ENCODE measurements around the gene MYRFL.

Gene MYRFL

GRCh38 chr12:69984241-69984640 is 159.2 kb downstream of the MYRFL start:
- no peak overlapping the region for H3K4me3 ChIP-seq (replicated peaks in 1 of 2; ENCODE audit: low read depth in 2 of 2, low read length in 2 of 2)
- no peak for TF ChIP-seq CTCF (IDR thresholded peaks at IDR 0.05; ENCODE audit: low read depth, low read length)
- DNase-seq (ENCODE audit: low read depth in 2 of 2), result no peak

- no peak for DNase-seq (ENCODE audit: low read depth in 2 of 2)
- peak; percentile 48 for TF ChIP-seq CTCF (IDR thresholded peaks at IDR 0.05; ENCODE audit: low read depth, low read length)
- no peak overlapping the region for H3K4me3 ChIP-seq (replicated peaks in 1 of 2; ENCODE audit: low read depth in 2 of 2, low read length in 2 of 2)
Measured at GRCh38 chr12:69985656-69986055, 160.6 kb downstream of the MYRFL start.

DNA sequence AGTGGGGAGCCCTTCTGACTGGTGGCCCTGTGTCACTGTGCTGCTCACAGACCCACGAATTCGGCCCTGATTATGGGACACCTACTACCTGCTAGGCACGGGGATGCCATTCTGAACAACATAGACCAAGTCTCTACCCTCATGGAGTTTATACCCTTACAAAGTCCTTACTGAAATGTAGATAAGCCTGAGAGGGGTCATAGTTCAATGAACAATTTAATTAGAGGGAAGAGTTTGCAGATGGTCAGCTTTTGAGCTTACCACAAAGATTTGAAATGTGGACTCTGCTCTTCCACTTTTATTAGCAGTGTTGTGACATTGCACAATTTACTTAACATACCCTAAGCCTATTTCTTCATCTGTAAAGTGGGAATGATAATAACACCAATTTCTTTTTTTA is 161.1 kb downstream of the MYRFL start:
- TF ChIP-seq CTCF (IDR thresholded peaks at IDR 0.05; ENCODE audit: low read depth, low read length), result no peak
- no peak overlapping the region for H3K4me3 ChIP-seq (replicated peaks in 1 of 2; ENCODE audit: low read depth in 2 of 2, low read length in 2 of 2)
- no peak for DNase-seq (ENCODE audit: low read depth in 2 of 2)

DNA sequence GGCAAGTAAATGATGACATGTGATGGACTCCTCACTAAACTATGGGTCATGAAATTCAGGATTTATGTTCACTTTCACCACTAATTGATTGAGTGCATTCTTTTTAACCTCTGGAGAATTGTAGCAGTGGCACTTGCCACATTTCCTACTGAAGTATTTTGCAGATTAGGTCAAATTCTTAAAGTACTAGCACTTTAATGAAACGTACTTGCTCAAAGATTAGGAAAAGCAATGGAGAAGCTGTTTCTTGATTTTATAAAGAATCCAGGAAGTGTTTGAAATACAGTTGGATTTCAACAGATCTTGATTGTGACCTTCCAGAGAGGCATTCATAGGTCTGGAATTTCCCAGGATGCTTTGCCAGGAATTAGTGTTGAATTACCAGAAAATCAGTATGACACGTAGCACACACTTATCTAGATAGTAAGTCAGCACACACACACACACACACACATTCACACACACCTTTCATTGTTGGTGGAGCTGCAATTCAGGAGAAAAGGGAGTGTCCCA is 162.6 kb downstream of the MYRFL start:
- TF ChIP-seq CTCF (IDR thresholded peaks at IDR 0.05; ENCODE audit: low read depth, low read length), result no peak
- no peak overlapping the region for H3K4me3 ChIP-seq (replicated peaks in 1 of 2; ENCODE audit: low read depth in 2 of 2, low read length in 2 of 2)
- peak; percentile 96 to 98 for DNase-seq (ENCODE audit: low read depth in 2 of 2)

GRCh38 chr12:69988481-69989321 is 163.7 kb downstream of the MYRFL start:
- H3K4me3 ChIP-seq (replicated peaks in 1 of 2; ENCODE audit: low read depth in 2 of 2, low read length in 2 of 2), result peak overlapping the region in 1 of 2 donors; percentile 8
- DNase-seq (ENCODE audit: low read depth in 2 of 2), result peak; percentile 77 to 83
- no peak for TF ChIP-seq CTCF (IDR thresholded peaks at IDR 0.05; ENCODE audit: low read depth, low read length)

DNA sequence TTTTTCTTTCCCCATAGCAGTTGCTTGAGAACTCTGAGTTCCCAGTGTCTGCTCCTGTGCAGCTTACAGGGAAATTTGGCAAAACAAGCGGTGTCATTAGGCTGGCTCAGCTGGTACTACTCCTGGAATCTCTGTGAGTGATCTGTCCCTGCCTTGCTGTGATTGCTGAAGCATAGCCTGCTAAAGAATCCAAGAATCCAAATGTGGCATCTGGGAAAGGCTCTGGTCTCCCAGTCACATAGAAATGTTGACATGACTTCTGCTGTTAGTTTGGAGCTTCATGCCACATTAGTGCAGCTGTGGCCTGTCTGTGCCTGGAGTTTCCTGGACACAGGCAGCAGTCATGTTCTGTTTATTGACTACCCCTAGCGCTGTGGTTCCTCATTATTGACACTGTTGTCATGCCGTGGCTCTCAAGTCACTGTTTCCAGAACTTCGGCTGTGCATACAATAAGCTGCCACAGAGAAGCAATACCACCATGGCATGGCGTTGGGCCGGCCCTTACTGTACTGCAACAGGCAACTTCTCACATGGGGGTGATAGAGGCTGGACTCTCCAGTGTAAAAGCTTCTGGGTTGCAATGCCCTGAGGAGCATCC is 166.8 kb downstream of the MYRFL start:
- H3K4me3 ChIP-seq (replicated peaks in 1 of 2; ENCODE audit: low read depth in 2 of 2, low read length in 2 of 2), result no peak overlapping the region
- DNase-seq (ENCODE audit: low read depth in 2 of 2), result no peak
- TF ChIP-seq CTCF (IDR thresholded peaks at IDR 0.05; ENCODE audit: low read depth, low read length), result no peak
